Effector memory CD8-positive, alpha-beta T cell (primary cell): ENCODE measurements around the gene SHROOM1.

Source experiments
- ATAC-seq: fragments of 150-1000 bp; cut with Tn5 transposase; replicated peaks from 2 replicates; pipeline ENCODE4 v1.10.0; 2021; ENCODE audit warnings: mild to moderate bottlenecking, moderate library complexity
- DNase-seq, 3 experiments: peaks; one replicate each; pipeline ENCODE4 v3.0.0; 2021
- H3K27ac Mint-ChIP-seq, 2 donors: one replicate each; pipeline ENCODE4 v1.8.0; 2022; ENCODE audit warnings: mild to moderate bottlenecking in 2 of 2, mixed read lengths in 2 of 2, moderate library complexity in 2 of 2
- H3K27me3 Mint-ChIP-seq, 2 donors: one replicate each; pipeline ENCODE4 v1.8.0; 2022; ENCODE audit warnings: mixed read lengths in 2 of 2
- H3K36me3 Mint-ChIP-seq: one replicate; pipeline ENCODE4 v1.8.0; 2022; ENCODE audit warnings: mild to moderate bottlenecking, moderate library complexity, mixed read lengths; ENCODE audit not compliant: insufficient read depth
- H3K4me1 Mint-ChIP-seq, 2 donors: one replicate each; pipeline ENCODE4 v1.8.0; 2022; ENCODE audit warnings: low read depth in 2 of 2, mixed read lengths in 2 of 2
- H3K4me3 Mint-ChIP-seq, 2 donors: one replicate each; pipeline ENCODE4 v1.8.0; 2022; ENCODE audit warnings: mild to moderate bottlenecking in 2 of 2, mixed read lengths in 2 of 2, moderate library complexity in 2 of 2
- H3K9me3 Mint-ChIP-seq, 2 donors: one replicate each; pipeline ENCODE4 v1.8.0; 2022; ENCODE audit warnings: mixed read lengths in 2 of 2

Gene SHROOM1

GRCh38 chr5:132772291-132773070, 58.0 kb downstream of the SHROOM1 start:
- Mint-ChIP-seq H3K4me1 (peaks cover 13 to 27% of the 10 kb centered on the region in 2 donors), H3K27me3 (no peaks in the 10 kb centered on the region)

More at GRCh38 chr5:132772291-132773070, 58.0 kb downstream of the SHROOM1 start:
- DNase-seq: no peak
- Mint-ChIP-seq H3K36me3 (no peaks in the 10 kb centered on the region), H3K27ac (no peak overlapping the region), H3K4me3 (no peak overlapping the region), H3K9me3 (no peaks in the 10 kb centered on the region)
- no peak for ATAC-seq
